GM18511 (cell line): ENCODE data around the gene CIAO2A.
"Not testable (repeated sequence)": the region's sequence is repeated elsewhere in the genome, so short reads cannot be mapped to it uniquely, and the experiment has no call there.

Experiments used
- ATAC-seq: cut with Tn5 transposase; IDR thresholded peaks from one replicate; pipeline ENCODE4 v1.9.1; 2021; ENCODE audit warnings: mild to moderate bottlenecking, moderate library complexity; ENCODE audit not compliant: unreplicated experiment

Gene CIAO2A

GRCh38 chr15:64093627-64094417 lies at the start of gene CIAO2A:
Gene CIAO2A, minus strand, starts transcription at chr15:64093838. Its CDS starts 70 bp downstream, at chr15:64093768.
- ATAC-seq = peak; percentile 70

DNA sequence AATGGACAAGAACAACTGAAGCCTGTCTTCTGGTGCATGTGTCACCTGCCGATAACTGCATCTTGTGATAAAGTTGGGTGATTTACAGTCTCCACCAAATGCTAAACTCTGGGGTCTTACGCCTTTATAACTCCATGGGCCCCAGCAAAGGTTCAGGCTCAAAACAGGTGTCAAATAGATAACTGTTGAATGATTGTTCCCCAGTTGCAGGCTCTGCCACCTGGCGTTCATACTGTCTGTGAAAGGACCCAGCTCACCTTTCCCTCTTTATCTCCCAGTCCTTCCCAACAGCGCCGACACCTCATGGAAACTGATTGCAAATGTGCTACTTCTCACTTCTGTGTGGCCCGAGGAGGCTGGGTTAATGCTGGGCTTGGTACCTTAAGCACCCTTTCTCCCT lies 49.6 kb upstream of the CIAO2A start:
- no peak for ATAC-seq

GRCh38 chr15:64141798-64142512 lies 48.3 kb upstream of the CIAO2A start:
- ATAC-seq = no peak

DNA sequence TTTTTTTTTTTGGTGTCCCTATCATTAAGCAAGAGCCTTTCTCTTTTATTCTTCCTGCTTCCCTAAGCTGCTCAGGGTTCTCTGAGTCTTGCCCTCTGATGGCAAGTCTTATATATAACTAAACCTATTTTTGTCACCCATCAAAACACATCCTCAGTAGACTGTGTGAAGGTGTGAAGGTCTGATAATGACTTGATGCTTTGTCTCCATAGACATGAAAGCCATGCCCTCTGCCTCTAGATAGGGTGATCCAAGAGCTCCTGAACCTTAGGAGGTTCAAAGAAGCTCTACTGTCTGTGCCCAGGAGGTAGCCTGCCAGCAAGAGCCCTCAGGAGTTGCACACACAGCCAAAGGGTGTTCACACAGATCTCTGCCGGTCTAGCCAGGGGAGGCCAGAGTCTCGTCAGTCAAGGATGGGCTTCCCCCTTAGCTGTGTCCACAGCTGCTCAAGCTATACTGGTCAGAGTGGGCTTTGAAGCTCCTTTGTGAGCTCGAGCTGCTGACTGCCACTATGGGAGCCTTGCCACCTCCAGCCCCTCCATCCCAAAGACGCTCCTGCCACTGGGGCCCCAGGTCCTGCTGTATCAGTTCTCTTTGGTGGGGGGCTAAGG lies 44.8 kb upstream of the CIAO2A start:
- no peak for ATAC-seq

- no peak for ATAC-seq
These were observed 43.7 kb upstream of the CIAO2A start for GRCh38 chr15:64137226-64137833.

GRCh38 chr15:64136347-64136746 lies 42.7 kb upstream of the CIAO2A start:
- no peak for ATAC-seq

DNA sequence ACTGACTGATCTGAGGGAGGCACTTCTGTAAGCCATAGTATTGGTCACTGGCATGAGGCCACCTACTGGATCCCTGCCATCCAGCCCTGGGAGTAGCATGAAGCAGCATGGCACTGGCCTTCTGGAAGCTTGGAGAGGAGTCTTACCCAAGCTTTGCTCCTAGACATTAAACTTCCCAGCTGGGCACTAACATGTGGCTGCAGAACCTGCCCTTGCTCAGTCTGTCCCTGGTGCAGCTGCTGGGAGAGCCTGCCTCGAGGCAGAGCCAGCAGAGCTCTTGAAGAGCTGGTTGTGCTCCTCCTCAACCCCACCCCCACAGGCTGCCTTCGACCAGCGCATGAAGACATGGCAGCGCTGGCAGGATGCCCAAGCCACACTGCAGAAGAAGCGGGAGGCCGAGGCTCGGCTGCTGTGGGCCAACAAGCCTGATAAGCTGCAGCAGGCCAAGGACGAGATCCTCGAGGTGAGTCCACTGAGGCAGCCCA lies 40.7 kb upstream of the CIAO2A start:
- ATAC-seq = no peak

DNA sequence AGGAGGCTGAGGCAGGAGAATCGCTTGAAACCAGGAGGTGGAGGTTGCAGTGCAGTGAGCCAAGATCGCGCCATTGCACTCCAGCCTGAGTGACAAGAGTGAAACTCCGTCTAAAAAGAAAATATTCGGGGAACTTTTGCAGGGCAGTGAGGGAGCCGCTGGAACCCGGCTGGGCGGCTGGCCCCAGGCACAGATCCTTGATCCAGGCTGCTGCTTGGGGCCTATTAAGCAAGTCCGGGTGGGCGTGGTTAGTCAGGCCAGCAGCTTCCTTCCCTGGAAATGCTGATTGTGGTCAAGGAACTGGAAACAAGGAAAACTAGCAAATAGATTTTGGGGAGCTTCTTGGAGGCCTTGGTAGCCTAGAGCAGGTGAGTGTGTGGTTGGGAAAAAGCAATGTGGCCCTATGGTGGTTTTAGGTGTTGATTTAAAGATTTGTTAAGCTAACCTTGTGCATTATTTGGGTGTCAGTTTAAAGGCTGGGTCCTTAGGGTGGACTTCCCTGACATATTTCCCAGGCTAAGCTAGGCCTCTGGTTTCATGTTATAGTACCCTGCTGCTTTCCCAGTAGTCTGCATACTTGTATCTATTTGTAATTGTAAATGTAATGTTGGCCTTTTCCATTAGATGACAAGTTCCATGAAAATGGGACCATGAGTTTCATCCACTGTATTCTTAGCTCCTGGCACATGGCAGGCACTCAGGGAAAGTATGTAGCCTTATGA lies 40.1 kb upstream of the CIAO2A start:
- no peak for ATAC-seq

GRCh38 chr15:64132217-64132616 lies 38.6 kb upstream of the CIAO2A start:
- no peak for ATAC-seq

- ATAC-seq = no peak
These were observed 37.9 kb upstream of the CIAO2A start for GRCh38 chr15:64131547-64131946.

- ATAC-seq = no peak
These were observed 36.5 kb upstream of the CIAO2A start for GRCh38 chr15:64130159-64130558.

- ATAC-seq = no peak
These were observed 34.1 kb upstream of the CIAO2A start for GRCh38 chr15:64127521-64128270.

DNA sequence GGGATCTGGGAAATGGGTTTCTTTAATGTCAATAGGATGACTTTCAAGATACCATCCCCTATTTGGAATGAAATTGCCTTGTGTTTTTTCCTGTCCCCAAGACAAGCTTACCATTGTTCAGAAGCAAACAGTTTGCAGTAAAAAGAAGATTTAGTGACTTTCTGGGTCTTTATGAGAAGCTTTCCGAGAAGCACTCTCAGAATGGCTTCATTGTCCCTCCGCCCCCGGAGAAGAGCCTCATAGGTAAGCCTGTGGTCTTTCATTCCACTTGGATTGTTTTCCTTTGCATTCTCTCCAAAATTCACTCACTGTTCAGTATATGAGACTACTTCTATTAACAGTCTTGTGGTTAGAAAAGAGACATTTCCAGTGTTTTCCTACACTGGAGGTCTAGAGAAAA lies 32.3 kb upstream of the CIAO2A start:
- ATAC-seq = no peak

- ATAC-seq = no peak
These were observed 29.3 kb upstream of the CIAO2A start for GRCh38 chr15:64122936-64123351.

GRCh38 chr15:64122444-64122843 lies 28.8 kb upstream of the CIAO2A start:
- ATAC-seq = no peak

DNA sequence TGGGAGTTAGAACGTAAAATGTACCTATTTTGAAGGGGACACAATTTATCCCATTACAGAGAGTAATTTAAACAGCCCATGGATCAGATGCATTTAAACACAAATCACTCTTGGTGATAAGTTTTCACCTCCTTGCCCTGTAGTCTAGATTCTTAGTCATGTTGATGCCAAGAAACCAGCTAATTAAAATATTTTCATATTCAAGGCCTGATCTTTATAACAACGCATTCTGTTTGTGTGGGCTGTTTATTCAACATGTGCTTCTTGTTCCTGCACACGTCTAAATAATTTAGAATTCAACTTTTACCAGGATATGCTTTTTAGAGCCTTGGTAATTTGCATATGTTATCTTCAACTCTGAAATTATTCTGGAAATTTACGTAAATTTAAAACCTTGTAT lies 28.0 kb upstream of the CIAO2A start:
- ATAC-seq = no peak

DNA sequence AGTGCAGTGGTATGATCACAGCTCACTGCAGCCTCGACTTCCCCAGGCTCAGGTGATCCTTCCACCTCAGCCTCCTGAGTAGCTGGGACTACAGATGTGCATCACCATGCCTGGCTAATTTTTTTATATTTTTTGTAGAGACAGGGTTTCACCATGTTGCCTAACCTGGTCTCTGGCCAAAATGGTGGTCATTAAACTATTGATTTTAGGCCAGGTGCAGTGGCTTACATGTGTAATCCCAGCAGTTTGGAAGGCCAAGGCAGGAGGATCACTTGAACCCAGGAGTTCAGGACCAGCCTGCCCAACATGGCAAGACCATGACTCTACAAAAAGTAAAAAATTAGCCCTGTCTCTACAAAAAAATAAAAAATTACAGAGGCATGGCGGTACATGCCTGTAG lies 26.7 kb upstream of the CIAO2A start:
- ATAC-seq = not testable (repeated sequence)

DNA sequence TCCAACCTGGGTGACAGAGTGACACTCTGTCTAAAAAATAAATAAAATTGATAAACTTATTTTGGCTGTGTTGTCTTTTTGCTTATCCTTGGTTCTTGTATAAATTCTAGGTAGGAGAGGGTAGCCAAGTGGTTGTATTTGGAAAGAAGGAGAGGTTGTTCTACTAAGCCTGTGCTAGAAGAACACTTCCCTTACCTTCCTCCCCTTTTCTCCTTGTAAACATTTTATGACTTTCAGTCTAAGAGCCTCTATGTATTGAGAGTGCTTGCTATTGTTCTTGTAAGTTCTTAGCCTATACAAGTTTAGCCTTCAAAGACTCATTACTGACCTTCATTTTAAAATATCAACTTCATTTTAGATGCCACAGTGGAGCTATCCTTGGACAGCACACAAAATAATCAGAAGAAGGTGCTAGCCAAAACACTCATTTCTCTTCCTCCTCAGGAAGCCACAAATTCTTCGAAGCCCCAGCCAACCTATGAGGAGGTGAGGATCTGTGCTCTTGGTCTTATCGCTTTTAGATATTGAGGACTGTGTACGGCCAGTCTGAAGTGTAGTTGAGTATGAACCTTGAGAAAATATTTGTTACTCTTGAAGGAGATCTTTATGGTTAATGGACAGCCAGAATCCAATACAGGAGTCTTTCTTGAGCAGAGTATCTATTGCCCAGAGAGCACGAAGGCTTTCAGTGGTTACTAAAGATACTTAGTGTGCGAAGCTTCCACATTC lies 24.3 kb upstream of the CIAO2A start:
- no peak for ATAC-seq

- ATAC-seq = no peak
These were observed 19.3 kb upstream of the CIAO2A start for GRCh38 chr15:64112904-64113303.
